ENCODE data around the gene BCL11A. TPM values are rescaled to one million over a fixed set of nuclear protein-coding genes. Genes with fewer than 3 reads are reported as not detected.
A peak's percentile ranks its signal among the peaks of the same experiment; 100 is the strongest.

BCL11A gene
- polyA plus RNA-seq, 2 of the 4 experiments (the other 2 are of a cell fraction) = 0.12 to 0.13 TPM

- ATAC-seq (peak; percentile 87 to 95), DNase-seq (ENCODE audit: low read depth in 1 of 2, low spot score in 1 of 2) (peak; percentile 58 to 76), FAIRE-seq (no peak)
- POLR2A ChIA-PET = no interaction called here
- peak overlapping the region in 1 of 2 experiments; percentile 65; a peak in 3 of 6 replicates for H3K27ac ChIP-seq
- H3K4me2 ChIP-seq = peak overlapping the region; percentile 79
- peak overlapping the region; percentile 35 for H3K4me3 ChIP-seq
- H3K9me3 ChIP-seq = no peaks in the 10 kb centered on the region
- 9% methylated on average over 24 of the region's 59 CpGs for WGBS (ENCODE audit: missing lambda C conversion rate)
- H3K4me1 ChIP-seq = no peaks in the 10 kb centered on the region
- CTCF ChIA-PET = interaction anchor here (0.6 to 3.0 kb wide), 49 partner anchors 9 to 1919 kb away, joined by 3 to 69 read pairs (median 4); no protein-coding TSS in a partner anchor
- TF ChIP-seq ESRRA (IDR thresholded peaks at IDR 0.05; ENCODE audit: borderline replicate concordance, low read length) (no peak), HOXA7 (CRISPR knock-in tag; IDR thresholded peaks at IDR 0.05) (no peak), E2F6 (IDR thresholded peaks at IDR 0.05; ENCODE audit: borderline replicate concordance, low read depth) (0 out of 2 replicates have a peak, but pooled peaks have one; percentile 44), CEBPB (IDR thresholded peaks at IDR 0.05) (no peak), EHMT2 (IDR thresholded peaks at IDR 0.05; ENCODE audit: low read depth) (0 out of 2 replicates have a peak, but pooled peaks have one; percentile 13), USF2 (IDR thresholded peaks at IDR 0.05) (peak; percentile 4; the same call in 1 of the 2 replicates), CHD2 (IDR thresholded peaks at IDR 0.05; ENCODE audit: low read length, partially characterized antibody) (no peak), POLR2AphosphoS2 (conservative IDR thresholded peaks at IDR 0.05; ENCODE audit: low read length) (no peak), JUN (IDR thresholded peaks at IDR 0.05) (no peak), BHLHE40 (IDR thresholded peaks at IDR 0.05; ENCODE audit: low read depth, low read length) (no peak), KDM5A (IDR thresholded peaks at IDR 0.05) (no peak), ZC3H11A (IDR thresholded peaks at IDR 0.05) (no peak), CBX2 (IDR thresholded peaks at IDR 0.05; ENCODE audit: borderline replicate concordance, low read depth) (no peak), ELK1 (IDR thresholded peaks at IDR 0.05; ENCODE audit: low read depth, low read length) (no peak), POLR2A (IDR thresholded peaks at IDR 0.05; ENCODE audit: low read length) (no peak), HDAC2 (IDR thresholded peaks at IDR 0.05) (no peak), HMGXB4 (CRISPR knock-in tag; IDR thresholded peaks at IDR 0.05; ENCODE audit: borderline replicate concordance) (no peak), MAFK (IDR thresholded peaks at IDR 0.05; ENCODE audit: partially characterized antibody) (no peak), HOXB5 (CRISPR knock-in tag; IDR thresholded peaks at IDR 0.05) (no peak), MAZ (IDR thresholded peaks at IDR 0.05; ENCODE audit: borderline replicate concordance, low read depth, low read length) (no peak), ZSCAN20 (CRISPR knock-in tag; IDR thresholded peaks at IDR 0.05) (no peak), JUNB (IDR thresholded peaks at IDR 0.05) (no peak), RCOR1 (IDR thresholded peaks at IDR 0.05; ENCODE audit: low read depth, low read length) (no peak), EP300 (IDR thresholded peaks at IDR 0.05) (no peak), HOXB13 (CRISPR knock-in tag; IDR thresholded peaks at IDR 0.05; ENCODE audit: low read depth) (no peak), FOSB (CRISPR knock-in tag; IDR thresholded peaks at IDR 0.05) (no peak), NPAS2 (CRISPR knock-in tag; IDR thresholded peaks at IDR 0.05; ENCODE audit: borderline replicate concordance) (no peak), TFCP2L1 (CRISPR knock-in tag; IDR thresholded peaks at IDR 0.05) (no peak), MYC (IDR thresholded peaks at IDR 0.05; ENCODE audit: borderline replicate concordance, low read length) (no peak), RFX5 (IDR thresholded peaks at IDR 0.05) (no peak), MAX (IDR thresholded peaks at IDR 0.05) (peak; percentile 60; the same call in 1 of the 2 replicates), HES2 (IDR thresholded peaks at IDR 0.05) (no peak), KDM1A (IDR thresholded peaks at IDR 0.05; ENCODE audit: low read depth) (no peak), CHD4 (IDR thresholded peaks at IDR 0.05; ENCODE audit: borderline replicate concordance) (no peak), NR3C1 (IDR thresholded peaks at IDR 0.05) (no peak)
- TF ChIP-seq, protein P1, sequence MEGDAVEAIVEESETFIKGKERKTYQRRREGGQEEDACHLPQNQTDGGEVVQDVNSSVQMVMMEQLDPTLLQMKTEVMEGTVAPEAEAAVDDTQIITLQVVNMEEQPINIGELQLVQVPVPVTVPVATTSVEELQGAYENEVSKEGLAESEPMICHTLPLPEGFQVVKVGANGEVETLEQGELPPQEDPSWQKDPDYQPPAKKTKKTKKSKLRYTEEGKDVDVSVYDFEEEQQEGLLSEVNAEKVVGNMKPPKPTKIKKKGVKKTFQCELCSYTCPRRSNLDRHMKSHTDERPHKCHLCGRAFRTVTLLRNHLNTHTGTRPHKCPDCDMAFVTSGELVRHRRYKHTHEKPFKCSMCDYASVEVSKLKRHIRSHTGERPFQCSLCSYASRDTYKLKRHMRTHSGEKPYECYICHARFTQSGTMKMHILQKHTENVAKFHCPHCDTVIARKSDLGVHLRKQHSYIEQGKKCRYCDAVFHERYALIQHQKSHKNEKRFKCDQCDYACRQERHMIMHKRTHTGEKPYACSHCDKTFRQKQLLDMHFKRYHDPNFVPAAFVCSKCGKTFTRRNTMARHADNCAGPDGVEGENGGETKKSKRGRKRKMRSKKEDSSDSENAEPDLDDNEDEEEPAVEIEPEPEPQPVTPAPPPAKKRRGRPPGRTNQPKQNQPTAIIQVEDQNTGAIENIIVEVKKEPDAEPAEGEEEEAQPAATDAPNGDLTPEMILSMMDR (IDR thresholded peaks at IDR 0.05) = peak; percentile 98
Measured at GRCh38 chr2:60581433-60582282, 28.2 kb upstream of the BCL11A start.
